GM12801 (cell line): Measurements from ENCODE around the gene FOXC2.

Experiments
- CTCF ChIP-seq: IDR thresholded peaks from one replicate; pipeline ENCODE4 v1.5.1; 2011; ENCODE audit warnings: control low read depth; ENCODE audit not compliant: insufficient read length; ENCODE audit errors: extremely low read depth

The FOXC2 gene

GRCh38 chr16:86609661-86610060 lies 43.0 kb downstream of the FOXC2 start:
- no peak for TF ChIP-seq CTCF

GRCh38 chr16:86610779-86611524 lies 44.3 kb downstream of the FOXC2 start:
- TF ChIP-seq CTCF = no peak

GRCh38 chr16:86611525-86611855 lies 44.9 kb downstream of the FOXC2 start:
- no peak for TF ChIP-seq CTCF

- TF ChIP-seq CTCF = no peak
Measured at GRCh38 chr16:86611941-86612340, 45.3 kb downstream of the FOXC2 start.

GRCh38 chr16:86614699-86615098 lies 48.1 kb downstream of the FOXC2 start:
- no peak for TF ChIP-seq CTCF

GRCh38 chr16:86616906-86617305 lies 50.3 kb downstream of the FOXC2 start:
- no peak for TF ChIP-seq CTCF

GRCh38 chr16:86618431-86619238 lies 52.0 kb downstream of the FOXC2 start:
- no peak for TF ChIP-seq CTCF
